ENCODE results near the gene CDH5. TPM values are rescaled to one million over a fixed set of nuclear protein-coding genes. Genes with fewer than 3 reads are reported as not detected.

The CDH5 gene
- total and polyA plus RNA-seq, 2 of the 4 experiments (the other 2 are of a cell fraction), result not detected

DNA sequence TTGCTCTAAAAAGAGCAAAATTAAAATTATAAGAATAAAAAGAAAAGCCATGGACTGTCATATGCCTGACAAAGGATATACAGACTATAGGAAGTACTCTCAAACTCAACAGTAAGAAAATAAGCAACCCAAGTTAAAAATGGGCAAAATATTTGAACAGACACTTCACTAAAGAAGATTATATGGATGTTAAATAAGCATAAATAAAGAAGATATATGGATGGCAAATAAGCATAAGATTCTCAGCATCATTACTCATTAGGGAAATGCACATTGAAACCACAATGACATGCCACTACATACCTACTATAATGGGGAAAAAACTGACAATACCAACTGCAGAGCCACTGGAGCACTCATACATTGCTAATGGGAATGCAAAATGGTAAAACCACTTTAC lies 45.7 kb downstream of the CDH5 start:
- peaks cover 5% of the 10 kb centered on the region; the same call in 1 of the 2 replicates for H3K9me1 ChIP-seq (ENCODE audit: insufficient read depth, low read length)
- H3K4me3 ChIP-seq (ENCODE audit: insufficient read depth, low read depth, low read length), result no peak overlapping the region
- no peak overlapping the region for H2BK15ac ChIP-seq (ENCODE audit: low read depth, low read length)
- no peak overlapping the region for H3K14ac ChIP-seq (replicated peaks; ENCODE audit: low read depth, low read length)
- TF ChIP-seq SMC3 (IDR thresholded peaks at IDR 0.05; ENCODE audit: low read depth, low read length) (no peak), POLR2A (IDR thresholded peaks at IDR 0.05; ENCODE audit: low read depth, low read length) (no peak), RFX5 (IDR thresholded peaks at IDR 0.05; ENCODE audit: low read depth, low read length) (no peak), USF2 (IDR thresholded peaks at IDR 0.05; ENCODE audit: low read depth, low read length) (no peak), BHLHE40 (IDR thresholded peaks at IDR 0.05; ENCODE audit: low read depth, low read length) (no peak), MXI1 (IDR thresholded peaks at IDR 0.05; ENCODE audit: borderline replicate concordance, low read depth, low read length) (no peak), NFE2L2 (IDR thresholded peaks at IDR 0.05; ENCODE audit: low read depth, low read length) (no peak), CHD1 (IDR thresholded peaks at IDR 0.05; ENCODE audit: low read depth, low read length) (no peak), CEBPB (IDR thresholded peaks at IDR 0.05; ENCODE audit: low read depth, low read length) (no peak), RAD21 (IDR thresholded peaks at IDR 0.05; ENCODE audit: low read length) (no peak), MAFK (IDR thresholded peaks at IDR 0.05; ENCODE audit: low read depth, low read length) (no peak)
- ATAC-seq (ENCODE audit: low read depth) (no peak), DNase-seq (no peak)
- BruUV-seq (replicated peaks), result no TSS peak
- no peak overlapping the region for H2AFZ ChIP-seq (replicated peaks; ENCODE audit: low read length, poor library complexity)
- dilution Hi-C loops (cut with HindIII; ENCODE audit: low sequenced_read_pairs, unreplicated experiment) (no loop called here), in situ Hi-C loops (cut with MboI; ENCODE audit: low sequenced_read_pairs) (no loop called here), intact Hi-C loops (cut with micrococcal nuclease) (no loop called here)
- no peaks in the 10 kb centered on the region for H3K36me3 ChIP-seq (ENCODE audit: control insufficient read depth, insufficient read depth, low read length)
- H2AK9ac ChIP-seq (replicated peaks; ENCODE audit: low read depth, low read length, poor library complexity), result no peak overlapping the region
- CTCF ChIA-PET, result no interaction called here
- no peak overlapping the region for H3K56ac ChIP-seq (ENCODE audit: extremely low read depth, insufficient read depth, low read length)
- H3K27me3 ChIP-seq (ENCODE audit: control insufficient read depth, insufficient read depth, low read length), result no peaks in the 10 kb centered on the region
- H3K18ac ChIP-seq (ENCODE audit: low read depth, low read length), result no peak overlapping the region
- H3K4me2 ChIP-seq (ENCODE audit: low read depth, low read length), result no peak overlapping the region
- H2BK5ac ChIP-seq (ENCODE audit: low read depth, low read length, poor library complexity, severe bottlenecking), result no peak overlapping the region
- no peaks in the 10 kb centered on the region for H4K20me1 ChIP-seq (ENCODE audit: insufficient read depth, low read length)
- no peak overlapping the region for H3K27ac ChIP-seq (ENCODE audit: insufficient read depth, low read length)
- no peak overlapping the region for H2BK120ac ChIP-seq (ENCODE audit: low read depth, low read length)
- no peak overlapping the region for H4K8ac ChIP-seq (ENCODE audit: low read depth in 2 of 2, low read length in 2 of 2)
- peaks cover 4% of the 10 kb centered on the region for H3K4me1 ChIP-seq (ENCODE audit: control insufficient read depth, insufficient read depth, low read length)
- H3K23ac ChIP-seq (ENCODE audit: low read depth, low read length), result no peak overlapping the region
- POLR2A ChIA-PET (ENCODE audit: unreplicated experiment), result no interaction called here
- no peak overlapping the region for H2AK5ac ChIP-seq (ENCODE audit: low read depth, low read length)
- H3K9ac ChIP-seq (ENCODE audit: low read depth, low read length), result no peak overlapping the region
- no peak overlapping the region for H3K4ac ChIP-seq (ENCODE audit: low read depth, low read length)
- H4K5ac ChIP-seq (ENCODE audit: low read depth, low read length), result no peak overlapping the region
- H2BK20ac ChIP-seq (ENCODE audit: low read depth, low read length), result no peak overlapping the region
- peaks cover 2% of the 10 kb centered on the region; the same call in 1 of the 2 replicates for H3K9me3 ChIP-seq (ENCODE audit: control insufficient read depth, insufficient read depth, low read length)
- H4K91ac ChIP-seq (ENCODE audit: insufficient read depth, low read depth, low read length), result no peak overlapping the region
- H3K79me1 ChIP-seq (ENCODE audit: low read depth in 1 of 2, low read length in 2 of 2), result no peaks in the 10 kb centered on the region

Data from IMR-90 (cell line).